Muscle of leg (tissue), 11 donors: ENCODE measurements around the gene FFAR2. TPM values are rescaled to one million over a fixed set of nuclear protein-coding genes. Genes with fewer than 3 reads are reported as not detected.
"Not testable (repeated sequence)": the region's sequence is repeated elsewhere in the genome, so short reads cannot be mapped to it uniquely, and the experiment has no call there.

Experiments used
- DNase-seq: peaks from one replicate; pipeline ENCODE4 v3.0.0; 2013
- H3K27ac ChIP-seq: one replicate; pipeline ENCODE4 v1.5.1; 2013; ENCODE audit warnings: mild to moderate bottlenecking, low read length, control low read depth
- H3K27me3 ChIP-seq: one replicate; pipeline ENCODE4 v1.6.1; 2013; ENCODE audit warnings: low read length; ENCODE audit not compliant: control insufficient read depth, insufficient read depth
- H3K36me3 ChIP-seq: one replicate; pipeline ENCODE4 v1.6.1; 2013; ENCODE audit warnings: low read length; ENCODE audit not compliant: control insufficient read depth, insufficient read depth
- H3K4me1 ChIP-seq: one replicate; pipeline ENCODE4 v1.6.1; 2013; ENCODE audit warnings: low read length; ENCODE audit not compliant: control insufficient read depth, insufficient read depth
- H3K4me3 ChIP-seq: one replicate; pipeline ENCODE4 v1.5.1; 2013; ENCODE audit warnings: low read length, control low read depth
- H3K9me3 ChIP-seq: replicated peaks from 2 replicates; pipeline ENCODE4 v1.6.1; 2013; ENCODE audit warnings: low read depth, low read length; ENCODE audit not compliant: control insufficient read depth
- WGBS: methylation state at CpG from one replicate; pipeline ENCODE4 v1.1.5; 2013; ENCODE audit warnings: missing lambda C conversion rate; ENCODE audit not compliant: insufficient coverage; 5-methylcytosine and 5-hydroxymethylcytosine counted together
- polyA plus RNA-seq, 8 donors: library from polyadenylated mRNA; unstranded; fragments of 120-200 nt; gene quantifications; one replicate each; pipeline versions ENCODE4 v1.2.1 to v1.2.3, GENCODE V29; 2013; ENCODE audit warnings: inconsistent platforms in 1 of 8, low replicate concordance in 1 of 8; ENCODE audit not compliant: insufficient read length in 8 of 8, insufficient read depth in 1 of 8
- total RNA-seq: library from RNA; stranded (reverse); fragments of 120-200 nt; gene quantifications from one replicate; pipeline ENCODE4 v1.2.4, GENCODE V29; 2013

The FFAR2 gene
- total and polyA plus RNA-seq, 9 donors, result 0.10 to 0.73 (median 0.23) TPM; not detected in 1

DNA sequence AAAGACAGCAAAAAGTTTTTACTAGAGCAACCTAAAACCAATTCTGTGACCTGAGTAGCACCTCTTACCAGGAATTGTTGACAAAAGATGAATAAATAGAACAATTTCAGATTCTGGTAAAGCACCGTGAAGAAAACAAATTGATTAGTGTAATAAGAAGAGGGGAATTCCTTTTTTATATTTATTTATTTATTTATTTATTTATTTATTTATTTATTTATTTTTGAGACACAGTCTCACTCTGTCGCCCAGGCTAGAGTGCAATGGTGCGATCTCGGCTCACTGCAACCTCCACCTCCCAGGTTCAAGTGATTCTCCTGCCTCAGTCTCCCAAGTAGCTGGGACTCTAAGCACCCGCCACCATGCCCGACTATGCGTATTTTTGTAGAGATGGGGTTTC, 24.7 kb upstream of the FFAR2 start:
- not testable (repeated sequence) for H3K27ac ChIP-seq, H3K36me3 ChIP-seq, H3K4me3 ChIP-seq, H3K4me1 ChIP-seq, H3K9me3 ChIP-seq, H3K27me3 ChIP-seq, DNase-seq
- WGBS, result 100% methylated on average over 1 of the region's 7 CpGs

DNA sequence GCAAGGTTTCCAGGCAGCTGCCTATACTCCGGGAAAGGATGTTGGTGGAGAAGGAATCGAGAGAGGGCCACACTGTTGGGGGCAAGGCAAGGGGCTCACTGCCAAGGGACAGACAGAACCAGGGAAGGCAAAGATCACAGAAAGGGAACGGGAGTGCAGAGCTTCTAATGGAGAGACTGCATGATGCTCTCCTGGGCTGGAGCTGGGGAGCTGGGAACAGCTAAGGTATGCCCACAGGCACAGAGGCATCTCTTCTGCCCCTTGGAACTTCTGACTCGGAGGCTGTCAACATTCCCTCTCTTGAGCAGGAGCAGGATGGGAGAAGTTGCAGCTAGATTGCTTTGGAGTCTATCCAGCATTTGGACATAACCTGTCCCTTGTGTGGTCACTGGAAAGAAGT, 22.4 kb upstream of the FFAR2 start:
- no peak overlapping the region for H3K27ac ChIP-seq
- no peaks in the 10 kb centered on the region for H3K27me3 ChIP-seq
- DNase-seq, result no peak
- H3K4me3 ChIP-seq, result no peak overlapping the region
- no peaks in the 10 kb centered on the region for H3K9me3 ChIP-seq
- no peaks in the 10 kb centered on the region for H3K36me3 ChIP-seq
- no peaks in the 10 kb centered on the region for H3K4me1 ChIP-seq
- 71% methylated on average over 4 of the region's 4 CpGs for WGBS

DNA sequence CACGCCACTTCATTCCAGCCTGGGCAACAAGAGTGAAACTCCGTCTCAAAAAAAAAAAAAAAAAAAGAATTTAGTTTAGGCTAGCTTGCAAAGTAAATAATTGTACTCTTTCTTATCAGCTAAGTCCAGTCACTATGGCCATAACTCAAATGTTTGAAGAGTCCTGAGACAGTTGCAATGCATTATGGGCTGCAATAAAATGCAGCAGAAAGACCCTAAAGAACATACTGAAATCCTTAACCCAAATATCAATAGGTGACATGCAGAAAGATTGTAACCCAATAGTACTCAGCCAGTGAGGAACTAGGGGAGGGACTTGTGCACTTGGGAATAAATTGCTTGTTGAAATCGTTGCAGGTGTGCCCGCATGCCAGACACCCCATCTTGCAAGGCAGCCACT, 20.9 kb upstream of the FFAR2 start:
- Histone ChIP-seq H3K27me3 (no peaks in the 10 kb centered on the region), H3K9me3 (peaks cover 5% of the 10 kb centered on the region), H3K4me1 (no peaks in the 10 kb centered on the region), H3K4me3 (no peak overlapping the region), H3K36me3 (no peaks in the 10 kb centered on the region), H3K27ac (no peak overlapping the region)
- WGBS, result no CpG with 5 or more reads among the region's 4 CpGs
- no peak for DNase-seq

DNA sequence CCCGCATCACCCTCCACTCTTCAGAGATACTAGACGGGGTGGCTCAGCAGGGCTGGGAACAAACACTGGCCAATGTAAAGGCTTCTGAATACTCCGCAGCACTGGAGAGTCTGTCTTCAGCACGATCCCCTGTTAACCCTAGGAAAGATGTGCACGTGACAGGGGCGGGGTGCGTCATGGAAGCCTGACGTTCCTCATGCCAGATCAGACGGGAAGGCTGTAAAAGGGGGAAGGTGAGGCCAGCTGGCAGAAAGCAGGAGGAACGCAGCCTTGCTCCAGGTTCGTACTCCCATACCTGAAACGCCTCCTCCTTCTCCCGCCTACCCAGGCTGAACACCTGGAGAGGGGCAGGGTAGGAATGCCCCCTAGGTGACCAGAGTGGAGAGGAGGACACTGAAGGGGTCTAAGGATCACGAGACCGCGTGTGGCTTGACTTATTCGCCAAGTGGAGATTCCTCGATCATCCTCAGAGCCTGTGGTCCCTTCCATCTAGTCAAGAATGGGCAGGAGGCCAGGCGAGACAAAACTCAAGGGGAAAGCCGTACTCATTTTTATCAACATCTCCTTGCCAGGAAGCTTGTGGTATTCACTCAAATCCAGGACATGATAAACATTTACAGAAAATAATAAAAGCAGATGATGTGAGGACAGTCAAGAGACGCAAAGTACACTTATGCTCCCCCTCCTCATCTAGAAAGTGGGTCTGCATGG, 18.2 kb upstream of the FFAR2 start:
- Histone ChIP-seq H3K27me3 (no peaks in the 10 kb centered on the region), H3K27ac (no peak overlapping the region), H3K4me3 (no peak overlapping the region), H3K4me1 (peaks cover 14% of the 10 kb centered on the region), H3K36me3 (no peaks in the 10 kb centered on the region), H3K9me3 (peaks cover 5% of the 10 kb centered on the region)
- peak; percentile 21 for DNase-seq
- 81% methylated on average over 12 of the region's 21 CpGs for WGBS

- H3K27ac ChIP-seq, result no peak overlapping the region
- peaks cover 18% of the 10 kb centered on the region for H3K4me1 ChIP-seq
- 87% methylated on average over 3 of the region's 5 CpGs for WGBS
- no peaks in the 10 kb centered on the region for H3K36me3 ChIP-seq
- no peak overlapping the region for H3K4me3 ChIP-seq
- peaks cover 5% of the 10 kb centered on the region for H3K9me3 ChIP-seq
- H3K27me3 ChIP-seq, result no peaks in the 10 kb centered on the region
- no peak for DNase-seq
Observed at GRCh38 chr19:35430409-35431144, 17.5 kb upstream of the FFAR2 start.

GRCh38 chr19:35431145-35431807, 16.8 kb upstream of the FFAR2 start:
- Histone ChIP-seq H3K36me3 (no peaks in the 10 kb centered on the region), H3K4me1 (peaks cover 25% of the 10 kb centered on the region), H3K4me3 (no peak overlapping the region), H3K27ac (no peak overlapping the region), H3K9me3 (peaks cover 5% of the 10 kb centered on the region), H3K27me3 (no peaks in the 10 kb centered on the region)
- 77% methylated on average over 8 of the region's 8 CpGs for WGBS
- no peak for DNase-seq

- 78% methylated on average over 9 of the region's 9 CpGs for WGBS
- Histone ChIP-seq H3K36me3 (no peaks in the 10 kb centered on the region), H3K27me3 (no peaks in the 10 kb centered on the region)
Observed at GRCh38 chr19:35432911-35433310, 15.1 kb upstream of the FFAR2 start.

GRCh38 chr19:35433448-35433847, 14.6 kb upstream of the FFAR2 start:
- WGBS, result 82% methylated on average over 5 of the region's 7 CpGs
- Histone ChIP-seq H3K36me3 (no peaks in the 10 kb centered on the region), H3K4me1 (peaks cover 41% of the 10 kb centered on the region), H3K4me3 (no peak overlapping the region), H3K9me3 (peaks cover 5% of the 10 kb centered on the region), H3K27ac (no peak overlapping the region), H3K27me3 (no peaks in the 10 kb centered on the region)
- no peak for DNase-seq

More at GRCh38 chr19:35432911-35433310, 15.1 kb upstream of the FFAR2 start:
- Histone ChIP-seq H3K4me3 (no peak overlapping the region), H3K27ac (no peak overlapping the region), H3K4me1 (peaks cover 41% of the 10 kb centered on the region), H3K9me3 (peaks cover 5% of the 10 kb centered on the region)
- DNase-seq, result no peak

DNA sequence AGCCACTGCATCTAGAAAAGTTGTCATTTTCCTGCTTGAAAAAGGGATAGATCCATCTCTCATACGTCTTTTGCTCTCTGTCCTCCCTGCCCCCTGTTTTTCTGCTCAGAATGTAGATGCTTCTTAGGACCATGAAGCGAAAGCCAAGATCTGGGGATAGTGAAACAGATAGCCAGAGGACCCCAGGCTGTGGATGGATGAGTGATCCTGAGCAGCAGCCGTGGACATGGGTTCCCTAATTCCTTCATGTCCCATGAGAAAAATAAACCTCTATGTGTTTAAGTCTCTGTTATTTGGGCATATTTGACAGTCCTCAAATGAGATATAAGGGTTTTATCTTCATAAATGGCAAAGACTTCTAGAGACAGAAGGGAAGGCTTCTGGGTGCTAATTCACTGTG, 12.2 kb upstream of the FFAR2 start:
- WGBS, result no CpG with 5 or more reads among the region's 3 CpGs
- peaks cover 45% of the 10 kb centered on the region for H3K4me1 ChIP-seq
- DNase-seq, result no peak
- H3K4me3 ChIP-seq, result no peak overlapping the region
- H3K27me3 ChIP-seq, result no peaks in the 10 kb centered on the region
- peak overlapping the region; percentile 86 for H3K27ac ChIP-seq
- no peaks in the 10 kb centered on the region for H3K36me3 ChIP-seq
- H3K9me3 ChIP-seq, result peaks cover 5% of the 10 kb centered on the region
